ENCODE data around the gene MBIP.

DNA sequence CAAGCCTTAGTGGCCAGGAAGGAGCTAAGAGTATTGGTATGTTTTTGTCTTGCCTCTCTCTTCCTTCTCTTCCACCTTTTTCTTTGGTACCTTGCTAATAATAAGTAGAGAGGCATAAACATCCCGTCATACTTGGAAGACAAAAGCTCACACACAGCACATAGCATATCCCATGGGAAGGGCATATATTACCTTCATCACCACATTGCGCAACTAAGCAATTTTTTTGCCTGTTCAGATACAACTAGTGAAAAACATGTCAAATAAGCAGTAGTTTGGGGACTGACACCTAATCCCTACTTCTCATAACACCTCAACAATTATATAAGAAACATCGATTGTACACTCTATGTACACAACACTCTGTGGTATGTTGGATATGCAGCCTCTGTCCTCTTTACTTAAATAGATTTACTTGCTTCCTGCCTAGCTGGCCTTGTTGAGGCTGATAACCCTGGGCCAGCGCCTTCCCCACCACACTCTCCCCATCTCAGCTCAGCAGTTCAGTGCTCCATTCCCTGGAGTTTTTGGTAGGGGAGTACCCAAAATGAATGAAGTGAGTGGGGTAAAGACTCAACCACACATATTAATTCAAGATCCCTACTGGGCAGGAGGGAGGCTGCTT, 35.4 kb downstream of the MBIP start:
- TF ChIP-seq, protein P1, sequence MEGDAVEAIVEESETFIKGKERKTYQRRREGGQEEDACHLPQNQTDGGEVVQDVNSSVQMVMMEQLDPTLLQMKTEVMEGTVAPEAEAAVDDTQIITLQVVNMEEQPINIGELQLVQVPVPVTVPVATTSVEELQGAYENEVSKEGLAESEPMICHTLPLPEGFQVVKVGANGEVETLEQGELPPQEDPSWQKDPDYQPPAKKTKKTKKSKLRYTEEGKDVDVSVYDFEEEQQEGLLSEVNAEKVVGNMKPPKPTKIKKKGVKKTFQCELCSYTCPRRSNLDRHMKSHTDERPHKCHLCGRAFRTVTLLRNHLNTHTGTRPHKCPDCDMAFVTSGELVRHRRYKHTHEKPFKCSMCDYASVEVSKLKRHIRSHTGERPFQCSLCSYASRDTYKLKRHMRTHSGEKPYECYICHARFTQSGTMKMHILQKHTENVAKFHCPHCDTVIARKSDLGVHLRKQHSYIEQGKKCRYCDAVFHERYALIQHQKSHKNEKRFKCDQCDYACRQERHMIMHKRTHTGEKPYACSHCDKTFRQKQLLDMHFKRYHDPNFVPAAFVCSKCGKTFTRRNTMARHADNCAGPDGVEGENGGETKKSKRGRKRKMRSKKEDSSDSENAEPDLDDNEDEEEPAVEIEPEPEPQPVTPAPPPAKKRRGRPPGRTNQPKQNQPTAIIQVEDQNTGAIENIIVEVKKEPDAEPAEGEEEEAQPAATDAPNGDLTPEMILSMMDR (IDR thresholded peaks at IDR 0.05) = no peak
- TF ChIP-seq POLR2AphosphoS5 (IDR thresholded peaks at IDR 0.05; ENCODE audit: low read depth, low read length) (no peak), SIN3A (IDR thresholded peaks at IDR 0.05; ENCODE audit: borderline replicate concordance, insufficient read depth, low read depth, low read length) (no peak), TCF7L2 (IDR thresholded peaks at IDR 0.05; ENCODE audit: low read depth, low read length) (no peak)
